ENCODE results near the gene PABPC1L.

PABPC1L gene

DNA sequence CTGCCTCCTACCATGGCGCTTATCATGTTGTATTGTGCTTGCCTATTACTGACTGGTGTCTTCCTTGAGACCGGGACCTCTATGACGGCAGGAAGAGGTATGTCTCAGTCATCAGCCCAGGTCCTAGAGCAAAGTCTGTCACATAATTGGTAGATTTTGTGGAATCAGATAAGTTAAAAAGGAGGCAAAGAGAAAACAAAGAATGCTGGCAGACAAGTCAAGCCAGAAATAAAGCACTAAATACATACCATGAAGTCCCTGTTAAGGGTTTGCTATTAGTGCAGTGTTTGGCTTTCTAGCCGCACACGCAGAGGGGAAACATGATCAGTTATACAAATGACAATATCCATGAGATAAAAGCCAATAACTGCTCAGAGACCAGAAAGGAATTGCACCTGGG is 44.4 kb downstream of the PABPC1L start:
- no peaks in the 10 kb centered on the region for H3K9me3 ChIP-seq (ENCODE audit: low read depth, low read length)

DNA sequence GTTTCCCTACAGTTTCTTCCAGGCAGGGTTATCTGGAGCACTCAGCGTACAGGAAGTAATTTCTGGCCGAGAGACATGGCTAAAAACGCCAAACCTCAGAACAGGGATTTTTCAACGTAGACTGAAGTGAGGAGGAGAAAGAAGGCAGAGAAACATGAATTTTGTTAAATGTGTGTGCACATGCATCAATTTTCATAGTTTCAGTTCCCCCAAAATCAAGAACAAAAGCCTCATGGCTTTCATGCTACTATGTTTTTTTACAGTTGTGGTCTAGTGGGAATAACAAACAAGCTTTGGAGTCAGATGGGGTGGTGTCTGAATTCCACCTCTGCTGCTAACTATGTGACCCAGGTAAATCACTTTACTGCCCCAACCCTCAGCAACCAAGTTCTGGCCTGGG is 45.4 kb downstream of the PABPC1L start:
- TF ChIP-seq FOXP2 (optimal IDR thresholded peaks at IDR 0.05; ENCODE audit: control extremely low read depth, extremely low read length, insufficient read depth) (no peak), POLR2AphosphoS5 (IDR thresholded peaks at IDR 0.05; ENCODE audit: borderline replicate concordance, low read depth, low read length) (no peak), EZH2 (IDR thresholded peaks at IDR 0.05) (no peak)
- Histone ChIP-seq H3K9ac (ENCODE audit: insufficient read length) (no peak overlapping the region), H3K36me3 (ENCODE audit: insufficient read depth, low read length) (peaks cover 68% of the 10 kb centered on the region), H3K9me3 (ENCODE audit: low read depth, low read length) (no peaks in the 10 kb centered on the region), H3K4me3 (no peak overlapping the region), H3K27ac (no peak overlapping the region)
- DNase-seq (ENCODE audit: low read depth, low spot score), result no peak

More for the DNA sequence above, 44.4 kb downstream of the PABPC1L start:
- no peak overlapping the region for H3K9ac ChIP-seq (ENCODE audit: insufficient read length)
- H3K4me3 ChIP-seq, result no peak overlapping the region
- DNase-seq (ENCODE audit: low read depth, low spot score), result no peak
- H3K36me3 ChIP-seq (ENCODE audit: insufficient read depth, low read length), result peaks cover 76% of the 10 kb centered on the region
- TF ChIP-seq FOXP2 (optimal IDR thresholded peaks at IDR 0.05; ENCODE audit: control extremely low read depth, extremely low read length, insufficient read depth) (no peak), POLR2AphosphoS5 (IDR thresholded peaks at IDR 0.05; ENCODE audit: borderline replicate concordance, low read depth, low read length) (no peak), EZH2 (IDR thresholded peaks at IDR 0.05) (no peak)
- no peak overlapping the region for H3K27ac ChIP-seq

DNA sequence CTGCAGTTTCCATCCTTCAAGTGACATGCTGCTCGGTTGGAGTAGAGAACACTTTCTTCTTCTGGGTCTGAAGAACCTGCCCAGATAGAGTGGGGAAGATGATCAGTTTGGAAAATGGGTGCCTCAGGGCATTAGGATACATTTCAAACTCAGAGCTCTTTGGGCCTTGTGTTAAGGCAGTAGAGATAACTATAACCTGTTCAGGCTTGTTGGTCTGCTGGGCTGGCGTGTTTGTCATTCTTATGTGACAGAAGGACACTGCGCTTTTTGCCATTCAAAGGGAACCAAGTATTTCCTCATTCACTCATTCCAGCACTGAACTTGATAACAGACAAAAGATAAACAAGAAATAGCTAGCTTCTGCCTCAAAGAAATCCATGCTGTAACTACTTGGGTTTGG is 46.5 kb downstream of the PABPC1L start:
- TF ChIP-seq EZH2 (IDR thresholded peaks at IDR 0.05) (no peak), FOXP2 (optimal IDR thresholded peaks at IDR 0.05; ENCODE audit: control extremely low read depth, extremely low read length, insufficient read depth) (no peak), POLR2AphosphoS5 (IDR thresholded peaks at IDR 0.05; ENCODE audit: borderline replicate concordance, low read depth, low read length) (no peak)

GRCh38 chr20:44958276-44958675 is 48.4 kb downstream of the PABPC1L start:
- Histone ChIP-seq H3K36me3 (ENCODE audit: insufficient read depth, low read length) (peaks cover 38% of the 10 kb centered on the region), H3K9ac (ENCODE audit: insufficient read length) (no peak overlapping the region), H3K4me3 (no peak overlapping the region)

More for the DNA sequence above, 46.5 kb downstream of the PABPC1L start:
- H3K9me3 ChIP-seq (ENCODE audit: low read depth, low read length), result no peaks in the 10 kb centered on the region
- H3K4me3 ChIP-seq, result no peak overlapping the region
- no peak for DNase-seq (ENCODE audit: low read depth, low spot score)
- no peak overlapping the region for H3K9ac ChIP-seq (ENCODE audit: insufficient read length)
- H3K36me3 ChIP-seq (ENCODE audit: insufficient read depth, low read length), result peaks cover 56% of the 10 kb centered on the region
- 0 out of 2 replicates have a peak overlapping the region, but pooled peaks have one; percentile 19 for H3K27ac ChIP-seq

DNA sequence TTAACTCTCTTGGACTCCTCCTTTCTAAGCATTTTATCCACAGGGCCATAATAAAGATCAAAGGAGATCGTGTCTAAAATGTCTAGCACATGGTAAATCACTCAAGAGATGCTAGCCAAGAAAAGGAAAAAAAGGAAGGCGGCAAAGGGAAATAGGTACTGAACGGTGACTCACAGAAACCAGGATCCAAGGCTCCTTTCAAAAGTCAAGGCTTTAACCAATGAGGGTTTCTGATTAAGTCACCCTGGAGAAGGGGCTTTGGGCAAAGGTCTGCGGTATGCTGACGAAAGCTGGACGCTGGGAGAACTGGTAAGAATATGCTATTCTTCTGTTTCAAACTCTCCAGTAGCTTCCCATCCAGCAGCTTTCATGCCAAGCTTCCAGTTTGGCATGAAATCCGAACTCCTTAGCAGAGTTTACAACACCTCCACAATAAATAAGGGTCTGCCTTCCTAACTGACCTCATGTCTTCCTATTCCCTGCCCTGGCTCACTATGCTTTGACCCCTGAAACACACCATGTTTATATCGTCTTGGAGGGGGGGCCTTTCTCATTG is 49.3 kb downstream of the PABPC1L start:
- peaks cover 29% of the 10 kb centered on the region for H3K36me3 ChIP-seq (ENCODE audit: insufficient read depth, low read length)
- H3K4me3 ChIP-seq, result peak overlapping the region; percentile 93
- H3K9ac ChIP-seq (ENCODE audit: insufficient read length), result peak overlapping the region; percentile 82
- DNase-seq (ENCODE audit: low read depth, low spot score), result no peak
- TF ChIP-seq EZH2 (IDR thresholded peaks at IDR 0.05), result no peak
- TF ChIP-seq POLR2AphosphoS5 (IDR thresholded peaks at IDR 0.05; ENCODE audit: borderline replicate concordance, low read depth, low read length), result no peak
- TF ChIP-seq FOXP2 (optimal IDR thresholded peaks at IDR 0.05; ENCODE audit: control extremely low read depth, extremely low read length, insufficient read depth), result no peak
- no peak overlapping the region for H3K27ac ChIP-seq
- H3K9me3 ChIP-seq (ENCODE audit: low read depth, low read length), result no peaks in the 10 kb centered on the region

More at GRCh38 chr20:44958276-44958675, 48.4 kb downstream of the PABPC1L start:
- DNase-seq (ENCODE audit: low read depth, low spot score), result no peak
- no peak for TF ChIP-seq FOXP2 (optimal IDR thresholded peaks at IDR 0.05; ENCODE audit: control extremely low read depth, extremely low read length, insufficient read depth)
- TF ChIP-seq POLR2AphosphoS5 (IDR thresholded peaks at IDR 0.05; ENCODE audit: borderline replicate concordance, low read depth, low read length), result no peak
- TF ChIP-seq EZH2 (IDR thresholded peaks at IDR 0.05), result no peak
- Histone ChIP-seq H3K9me3 (ENCODE audit: low read depth, low read length) (no peaks in the 10 kb centered on the region), H3K27ac (no peak overlapping the region)

GRCh38 chr20:44959638-44960102 is 49.8 kb downstream of the PABPC1L start:
- no peak for DNase-seq (ENCODE audit: low read depth, low spot score)
- peak overlapping the region; percentile 93 for H3K4me3 ChIP-seq
- no peak overlapping the region for H3K27ac ChIP-seq
- peak overlapping the region; percentile 82 for H3K9ac ChIP-seq (ENCODE audit: insufficient read length)
- no peaks in the 10 kb centered on the region for H3K9me3 ChIP-seq (ENCODE audit: low read depth, low read length)
- TF ChIP-seq EZH2 (IDR thresholded peaks at IDR 0.05) (no peak), POLR2AphosphoS5 (IDR thresholded peaks at IDR 0.05; ENCODE audit: borderline replicate concordance, low read depth, low read length) (no peak), FOXP2 (optimal IDR thresholded peaks at IDR 0.05; ENCODE audit: control extremely low read depth, extremely low read length, insufficient read depth) (no peak)
- H3K36me3 ChIP-seq (ENCODE audit: insufficient read depth, low read length), result peaks cover 24% of the 10 kb centered on the region

- Histone ChIP-seq H3K9me3 (ENCODE audit: low read depth, low read length) (no peaks in the 10 kb centered on the region), H3K9ac (ENCODE audit: insufficient read length) (peak within 1 kb of the TSS; percentile 82), H3K4me3 (peak within 1 kb of the TSS; percentile 93), H3K36me3 (ENCODE audit: insufficient read depth, low read length) (peaks cover 18% of the 10 kb centered on the region), H3K27ac (peak within 1 kb of the TSS; percentile 43; the same call in 1 of the 2 replicates)
- TF ChIP-seq FOXP2 (optimal IDR thresholded peaks at IDR 0.05; ENCODE audit: control extremely low read depth, extremely low read length, insufficient read depth) (no peak), EZH2 (IDR thresholded peaks at IDR 0.05) (no peak), POLR2AphosphoS5 (IDR thresholded peaks at IDR 0.05; ENCODE audit: borderline replicate concordance, low read depth, low read length) (peak; percentile 90)
- DNase-seq (ENCODE audit: low read depth, low spot score), result no peak
Observed at GRCh38 chr20:44960103-44960852, 50.4 kb downstream of the PABPC1L start, which contains the start of gene TOMM34. Gene TOMM34 (minus strand): TSS chr20:44960397. CDS start chr20:44960333, 64 bp downstream.

Measured in SK-N-MC (cell line).